ENCODE data around the gene IER5L.
"Not testable (repeated sequence)": the region's sequence is repeated elsewhere in the genome, so short reads cannot be mapped to it uniquely, and the experiment has no call there.

IER5L gene

DNA sequence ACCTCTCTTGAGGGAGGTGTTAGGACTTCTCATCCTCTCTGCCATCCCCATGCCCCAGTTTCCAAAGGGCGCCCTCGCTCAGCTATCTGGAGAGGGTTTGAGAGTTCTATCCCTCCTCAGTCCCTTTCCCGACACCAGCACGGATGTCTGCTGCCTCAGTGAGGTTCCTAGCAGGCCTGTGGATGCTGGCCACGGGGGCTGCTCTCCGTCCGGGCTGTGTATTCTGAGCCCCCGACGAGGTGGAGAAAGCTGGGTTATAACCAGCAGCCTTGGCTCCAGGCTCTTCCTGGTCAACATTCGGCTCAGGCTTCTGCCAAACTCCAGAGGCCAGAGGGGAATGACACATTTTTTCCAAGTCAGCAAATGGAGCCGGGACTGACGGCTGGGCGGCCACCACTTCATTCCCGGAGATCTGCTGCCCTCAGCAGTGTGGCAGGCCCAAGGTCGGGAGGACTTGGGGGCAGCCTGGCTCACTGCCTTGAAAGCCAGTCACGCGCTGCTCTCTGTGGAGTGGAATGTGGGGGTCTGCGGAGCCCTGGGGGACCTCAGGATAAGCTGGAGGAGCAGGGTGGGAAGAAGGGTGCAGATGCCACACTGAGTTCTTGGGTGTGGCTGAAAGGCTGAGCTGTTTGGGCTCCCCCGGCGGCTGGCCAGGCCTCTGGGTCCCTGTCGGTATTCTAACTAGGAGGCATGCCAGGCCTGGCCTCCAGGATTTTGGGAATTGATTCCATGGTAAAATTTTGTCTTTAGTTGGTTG, 39.4 kb downstream of the IER5L start:
- no peak for DNase-seq (ENCODE audit: low read depth)

DNA sequence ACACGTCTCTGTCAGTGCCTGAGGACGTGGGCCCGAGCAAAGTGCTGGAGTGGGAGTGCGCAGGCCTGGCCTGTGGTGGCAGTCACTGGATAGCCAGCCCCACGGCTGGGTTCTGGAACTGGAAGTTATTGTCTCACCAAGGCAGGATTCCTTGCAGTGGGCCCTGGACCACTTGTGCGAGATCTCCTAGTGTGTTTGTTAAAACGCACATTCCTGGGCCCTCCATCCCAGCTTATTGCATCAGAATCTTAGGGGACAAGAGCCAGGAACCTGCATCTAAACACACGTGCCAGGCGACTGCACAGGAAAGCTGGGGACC, 40.0 kb downstream of the IER5L start:
- DNase-seq (ENCODE audit: low read depth), result no peak

DNA sequence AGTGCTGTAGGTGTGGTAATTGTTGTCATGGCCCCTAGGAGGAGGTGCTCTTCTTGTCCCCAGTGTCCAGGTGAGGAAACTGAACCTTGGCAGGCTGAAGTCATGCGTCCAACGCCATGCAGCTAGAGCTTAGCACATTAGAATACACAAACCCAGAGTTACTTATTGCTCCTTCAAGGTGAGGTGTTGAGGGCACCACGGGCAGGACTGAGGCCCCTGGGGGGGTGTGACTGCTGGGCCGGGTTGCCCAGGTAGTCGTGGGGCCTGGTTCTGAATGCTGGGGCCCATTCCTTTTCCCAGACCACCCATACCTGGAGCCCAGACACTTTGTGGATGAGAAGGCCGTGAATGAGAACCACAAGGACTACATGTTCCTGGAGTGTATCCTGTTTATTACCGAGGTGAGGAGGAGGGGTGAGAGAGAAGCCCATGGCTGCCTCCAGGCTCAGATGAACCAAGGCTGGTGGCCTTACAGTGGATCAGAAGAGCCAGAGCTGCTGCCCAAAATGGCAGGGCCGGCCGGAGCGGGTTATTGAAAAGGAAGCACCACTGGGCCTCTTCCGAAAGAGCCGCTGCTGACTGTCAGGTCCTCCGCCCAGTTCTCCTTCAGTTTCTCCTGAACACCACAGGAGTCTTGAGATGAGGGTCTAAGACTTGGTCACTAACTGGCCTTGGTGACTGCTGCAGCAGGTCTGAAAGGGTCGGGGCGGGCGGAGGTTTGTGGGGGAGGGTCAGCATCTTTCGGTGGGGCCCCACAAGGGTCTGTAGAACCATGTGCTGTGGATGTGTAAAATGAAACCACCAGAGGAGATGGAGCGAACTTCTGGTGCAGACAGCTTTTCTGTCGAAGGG, 40.5 kb downstream of the IER5L start:
- no peak for DNase-seq (ENCODE audit: low read depth)

DNA sequence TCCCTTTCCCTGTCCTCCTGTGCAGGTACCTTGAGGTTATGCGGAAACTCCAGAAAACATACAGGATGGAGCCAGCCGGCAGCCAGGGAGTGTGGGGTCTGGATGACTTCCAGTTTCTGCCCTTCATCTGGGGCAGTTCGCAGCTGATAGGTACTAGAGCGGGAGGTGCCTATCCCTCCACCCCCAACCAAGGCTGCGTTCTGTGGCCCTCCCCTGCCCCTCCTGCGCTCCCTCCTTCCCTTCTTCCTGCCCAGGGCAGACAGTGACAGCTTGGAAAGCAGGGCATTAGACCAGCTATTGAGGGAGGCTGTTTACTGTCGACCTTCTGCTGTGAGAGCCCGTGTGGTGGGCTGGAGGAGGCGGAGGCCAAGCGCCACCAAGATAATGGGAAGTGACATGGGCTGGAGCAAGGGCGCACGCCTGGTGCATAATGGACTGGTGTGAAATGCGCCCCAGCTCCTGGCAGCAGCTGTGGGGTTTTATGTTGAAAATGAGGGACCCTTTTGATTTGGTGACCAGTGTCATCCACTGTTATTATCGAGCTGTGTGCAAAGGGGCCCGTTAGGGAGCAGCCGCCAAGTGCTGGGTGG, 41.5 kb downstream of the IER5L start:
- no peak for DNase-seq (ENCODE audit: low read depth)

DNA sequence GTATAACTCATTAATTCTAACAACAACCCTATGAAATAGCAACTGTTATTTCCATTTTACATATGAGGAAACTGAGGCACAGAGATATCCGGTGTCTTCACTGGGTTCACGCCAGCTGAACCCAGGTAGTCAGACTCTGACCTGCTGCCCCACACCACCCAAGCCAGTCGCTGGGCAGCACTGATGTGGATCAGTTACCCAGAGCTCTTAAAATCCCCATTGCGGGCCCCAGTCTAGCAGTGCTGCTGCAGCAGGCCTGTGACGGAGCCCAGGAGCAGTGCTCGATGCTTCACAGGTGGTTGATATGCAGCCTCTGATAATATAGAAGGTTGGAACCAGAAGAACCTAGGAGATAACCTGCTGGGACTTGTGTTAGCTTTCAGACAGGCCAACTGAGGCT, 42.6 kb downstream of the IER5L start:
- no peak for DNase-seq (ENCODE audit: low read depth)

DNA sequence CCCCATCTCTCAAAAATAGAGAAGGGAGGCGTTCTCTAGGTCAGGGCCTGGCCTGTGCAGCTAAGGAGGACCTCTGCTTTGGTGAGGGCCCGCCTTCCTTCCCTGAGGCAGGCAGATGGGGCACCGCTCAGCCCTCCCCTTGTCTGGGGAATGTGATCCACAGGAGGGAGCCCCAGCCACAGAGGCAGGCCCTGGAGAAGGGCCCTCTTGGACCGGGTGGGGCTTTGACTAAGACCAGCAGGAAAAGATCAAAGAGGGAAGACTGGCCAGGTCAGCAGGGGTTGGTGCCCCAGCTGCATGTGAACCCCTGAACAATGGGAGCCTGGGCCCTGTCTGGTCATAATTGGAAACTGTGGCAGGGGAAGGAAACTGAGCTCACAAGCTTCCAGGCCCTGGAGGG, 45.0 kb downstream of the IER5L start:
- DNase-seq (ENCODE audit: low read depth), result no peak

DNA sequence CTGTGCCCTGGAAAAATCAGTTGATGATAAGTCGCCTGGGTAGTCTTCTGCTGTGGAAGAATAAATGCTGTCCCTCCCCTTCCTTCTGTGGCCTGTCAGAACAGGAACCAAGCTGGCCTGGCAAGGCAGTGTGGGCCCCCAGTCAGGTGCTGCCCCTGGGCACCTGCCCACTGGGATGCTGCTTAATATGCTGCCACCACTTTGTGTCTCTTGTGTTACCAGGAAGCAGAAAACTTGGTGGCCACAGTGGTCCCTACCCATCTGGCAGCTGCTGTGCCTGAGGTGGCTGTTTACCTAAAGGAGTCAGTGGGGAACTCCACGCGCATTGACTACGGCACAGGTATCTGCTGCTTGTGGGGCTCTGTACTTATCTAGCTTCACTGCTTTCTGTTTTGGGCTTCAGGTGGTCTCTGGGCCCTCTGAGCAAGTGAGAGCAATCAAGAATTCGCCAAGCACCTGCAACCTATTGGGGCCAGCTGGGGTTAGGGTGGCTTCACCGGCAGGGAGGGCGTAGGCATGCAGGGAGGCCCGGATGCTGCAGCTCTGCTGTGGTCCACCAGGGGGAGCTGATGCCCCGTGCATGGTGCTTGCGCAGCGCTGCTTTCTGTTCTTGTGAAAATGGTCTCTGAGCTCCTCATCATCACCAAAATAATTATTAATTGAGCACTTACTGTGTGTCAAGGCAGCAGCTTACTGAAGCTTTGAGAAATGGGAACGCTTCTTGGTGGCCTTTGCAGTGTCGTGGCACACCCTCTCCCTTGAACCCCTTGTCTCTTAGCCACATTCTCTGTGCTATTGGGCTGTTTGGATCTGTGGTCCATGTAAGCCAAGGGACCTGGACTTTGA, 46.5 kb downstream of the IER5L start:
- DNase-seq (ENCODE audit: low read depth), result no peak

DNA sequence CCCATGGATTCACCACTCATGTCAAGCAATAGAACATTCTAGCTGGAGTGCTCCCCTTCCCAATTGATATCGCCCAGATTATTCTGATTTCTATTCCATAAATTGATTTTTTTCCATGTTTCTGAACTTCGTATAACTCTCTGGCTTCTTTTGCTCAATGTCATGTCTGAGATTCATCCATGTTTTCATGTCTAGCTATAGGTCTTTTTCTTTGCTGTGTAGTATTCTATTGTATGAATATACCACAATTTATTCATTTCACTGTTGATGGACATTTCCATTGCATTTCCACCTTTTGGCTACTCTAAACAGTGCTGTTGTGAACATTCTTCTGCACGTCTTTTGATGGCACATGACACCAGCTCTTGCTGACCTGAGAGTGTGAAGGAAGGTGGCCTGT, 47.3 kb downstream of the IER5L start:
- DNase-seq (ENCODE audit: low read depth), result no peak

DNA sequence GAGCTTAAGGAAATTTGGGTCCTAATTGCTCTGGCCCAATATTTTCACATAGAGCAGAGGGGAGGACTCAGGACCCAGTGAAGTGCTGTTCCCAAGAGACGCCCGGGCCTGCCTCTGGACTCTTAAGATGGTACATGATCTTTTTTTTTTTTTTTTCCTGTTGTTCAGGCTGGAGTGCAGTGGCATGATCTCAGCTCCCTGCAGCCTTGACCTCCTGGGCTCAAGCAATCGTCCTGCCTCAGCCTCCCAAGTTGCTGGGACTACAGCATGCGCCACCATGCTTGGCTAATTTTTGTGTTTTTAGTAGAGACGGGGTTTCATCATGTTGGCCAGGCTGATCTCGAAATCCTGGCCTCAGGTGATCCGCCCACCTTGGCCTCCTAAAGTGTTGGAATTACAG, 47.8 kb downstream of the IER5L start:
- DNase-seq (ENCODE audit: low read depth), result not testable (repeated sequence)

DNA sequence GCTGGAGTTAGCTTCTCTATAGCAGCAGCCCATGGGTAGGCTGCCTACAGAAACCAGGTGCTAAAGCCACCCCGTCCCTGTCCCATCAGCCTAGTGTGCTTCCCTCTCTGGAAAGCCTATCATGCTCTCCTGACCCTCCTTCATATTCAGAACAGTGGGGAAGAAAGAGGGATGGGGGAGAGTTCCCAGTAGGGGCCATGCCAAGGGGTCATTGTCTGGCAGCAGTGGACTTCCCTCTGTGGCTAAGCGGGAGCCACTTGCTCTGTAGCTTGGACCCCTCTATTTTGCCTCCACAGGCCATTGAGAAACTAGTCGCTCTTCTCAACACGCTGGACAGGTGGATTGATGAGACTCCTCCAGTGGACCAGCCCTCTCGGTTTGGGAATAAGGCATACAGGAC, 49.4 kb downstream of the IER5L start:
- DNase-seq (ENCODE audit: low read depth), result no peak

DNA sequence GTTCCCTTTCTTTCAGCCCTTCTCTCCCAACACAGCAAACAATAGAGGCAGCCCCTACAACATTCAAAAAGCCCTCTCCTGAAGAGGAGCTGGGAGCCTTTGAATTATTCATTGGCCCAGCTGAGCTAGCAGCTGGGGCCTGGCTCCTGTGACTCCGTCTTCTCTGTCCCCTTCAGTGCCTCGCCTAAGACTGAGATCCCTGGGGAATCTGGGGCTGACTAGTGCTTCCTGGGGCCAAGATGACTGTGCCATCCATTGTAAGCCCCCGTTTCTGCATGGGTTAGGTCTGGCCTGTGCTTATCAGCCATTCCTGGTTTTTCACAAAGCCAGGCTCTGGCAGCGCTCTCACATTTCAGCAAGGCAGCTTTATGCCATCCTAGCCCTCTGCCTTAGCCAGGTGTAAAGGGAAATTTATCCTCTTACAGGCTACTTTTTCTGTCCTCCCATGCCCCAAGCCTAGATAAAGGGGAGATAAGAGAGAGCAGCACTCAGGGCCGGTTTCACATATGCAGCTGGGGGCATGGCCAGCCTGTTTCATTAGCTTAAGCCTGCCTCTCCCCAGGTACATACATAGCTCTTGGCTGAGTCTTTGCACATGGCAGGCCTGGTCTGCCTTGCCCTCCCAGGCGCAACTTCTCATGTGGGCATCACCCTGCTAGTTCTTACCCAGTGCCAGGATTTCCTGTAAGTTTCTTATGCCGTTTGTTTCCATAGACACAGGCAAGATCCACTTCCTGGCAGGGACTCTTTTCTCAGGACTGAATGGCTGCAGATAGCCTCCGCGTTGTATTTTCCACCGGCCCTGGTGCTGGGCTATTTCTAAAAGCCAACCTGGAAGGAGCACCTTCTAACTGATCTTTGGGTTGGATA, 51.1 kb downstream of the IER5L start:
- DNase-seq (ENCODE audit: low read depth), result no peak

Measured in non-pigmented ciliary epithelial cell (primary cell).